ACC112 (cell line): Measurements from ENCODE around the gene HEPHL1.

Source experiments
- H2AFZ ChIP-seq: fragments of 200-600 bp; sonication (generic); one replicate; pipeline ENCODE4 v1.6.0; 2017; ENCODE audit warnings: antibody characterized with exemption, low read length; ENCODE audit not compliant: unreplicated experiment
- H3K27ac ChIP-seq: fragments of 200-600 bp; sonication (generic); 2 replicates; pipeline ENCODE4 v1.5.1; 2014; ENCODE audit warnings: low read depth, mild to moderate bottlenecking, antibody characterized with exemption, low read length, moderate library complexity
- H3K27me3 ChIP-seq: fragments of 200-600 bp; sonication (generic); 2 replicates; pipeline ENCODE4 v1.6.1; 2014; ENCODE audit warnings: mild to moderate bottlenecking, antibody characterized with exemption, low read length, moderate library complexity, mixed read lengths; ENCODE audit not compliant: insufficient read depth
- H3K36me3 ChIP-seq: fragments of 200-600 bp; sonication (generic); 2 replicates; pipeline ENCODE4 v1.6.1; 2016; ENCODE audit warnings: mild to moderate bottlenecking, antibody characterized with exemption, low read length, moderate library complexity, mixed read lengths; ENCODE audit not compliant: insufficient read depth
- H3K4me1 ChIP-seq: fragments of 200-600 bp; sonication (generic); one replicate; pipeline ENCODE4 v1.6.1; 2016; ENCODE audit warnings: low read length, mixed read lengths; ENCODE audit not compliant: insufficient read depth, unreplicated experiment, control insufficient read depth
- H3K4me3 ChIP-seq: fragments of 200-600 bp; sonication (generic); 2 replicates; pipeline ENCODE4 v1.5.1; 2014; ENCODE audit warnings: mild to moderate bottlenecking, low read depth, low read length
- H3K79me2 ChIP-seq: fragments of 200-600 bp; sonication (generic); one replicate; pipeline ENCODE4 v1.6.0; 2016; ENCODE audit warnings: low read length; ENCODE audit not compliant: control insufficient read depth, unreplicated experiment, insufficient read depth

HEPHL1 gene

DNA sequence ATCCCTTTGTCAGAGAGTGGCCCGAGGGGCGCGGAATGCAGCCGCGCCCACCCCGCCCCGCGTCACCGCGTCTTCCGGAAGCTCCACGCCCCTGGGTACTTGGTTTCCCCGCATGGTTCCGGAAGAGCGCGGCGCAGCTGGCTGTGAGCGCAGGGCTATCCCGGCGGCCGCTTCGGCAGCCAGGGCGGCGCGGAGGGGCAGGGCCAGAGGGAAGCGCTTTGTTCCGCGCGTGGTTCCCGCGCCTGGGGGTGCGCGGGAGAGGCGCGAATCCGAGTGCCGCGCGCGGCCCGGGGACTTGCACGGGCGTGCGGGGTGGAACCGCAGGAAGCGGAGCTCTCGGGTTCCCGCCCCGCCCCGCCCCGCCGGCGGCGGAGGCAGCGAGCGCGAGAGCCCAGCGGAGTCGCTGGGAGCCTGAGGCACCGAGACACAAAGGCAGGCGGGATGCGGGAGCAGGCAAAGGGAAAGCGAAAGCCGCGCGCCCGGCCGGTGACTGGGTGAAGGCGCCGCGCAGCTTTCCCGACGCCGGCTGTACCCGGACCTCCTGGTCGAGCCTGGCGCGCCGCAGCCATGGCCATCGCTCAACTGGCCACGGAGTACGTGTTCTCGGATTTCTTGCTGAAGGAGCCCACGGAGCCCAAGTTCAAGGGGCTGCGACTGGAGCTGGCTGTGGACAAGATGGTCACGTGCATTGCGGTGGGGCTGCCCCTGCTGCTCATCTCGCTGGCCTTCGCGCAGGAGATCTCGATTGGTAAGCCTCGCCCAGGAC is 107.8 kb downstream of the HEPHL1 start, which contains the start of gene PANX1:
PANX1 (plus strand) TSS at position 96 of the 766 bp plus-strand sequence; CDS start at position 568, 472 bp downstream.
- no peaks in the 10 kb centered on the region for H3K36me3 ChIP-seq
- H3K27me3 ChIP-seq = no peaks in the 10 kb centered on the region
- peak within 1 kb of the TSS; percentile 92 for H3K27ac ChIP-seq
- H3K79me2 ChIP-seq = peaks cover 65% of the 10 kb centered on the region
- H3K4me3 ChIP-seq = peak within 1 kb of the TSS; percentile 81
- H2AFZ ChIP-seq = peak within 1 kb of the TSS; percentile 71
- peaks cover 35% of the 10 kb centered on the region for H3K4me1 ChIP-seq

DNA sequence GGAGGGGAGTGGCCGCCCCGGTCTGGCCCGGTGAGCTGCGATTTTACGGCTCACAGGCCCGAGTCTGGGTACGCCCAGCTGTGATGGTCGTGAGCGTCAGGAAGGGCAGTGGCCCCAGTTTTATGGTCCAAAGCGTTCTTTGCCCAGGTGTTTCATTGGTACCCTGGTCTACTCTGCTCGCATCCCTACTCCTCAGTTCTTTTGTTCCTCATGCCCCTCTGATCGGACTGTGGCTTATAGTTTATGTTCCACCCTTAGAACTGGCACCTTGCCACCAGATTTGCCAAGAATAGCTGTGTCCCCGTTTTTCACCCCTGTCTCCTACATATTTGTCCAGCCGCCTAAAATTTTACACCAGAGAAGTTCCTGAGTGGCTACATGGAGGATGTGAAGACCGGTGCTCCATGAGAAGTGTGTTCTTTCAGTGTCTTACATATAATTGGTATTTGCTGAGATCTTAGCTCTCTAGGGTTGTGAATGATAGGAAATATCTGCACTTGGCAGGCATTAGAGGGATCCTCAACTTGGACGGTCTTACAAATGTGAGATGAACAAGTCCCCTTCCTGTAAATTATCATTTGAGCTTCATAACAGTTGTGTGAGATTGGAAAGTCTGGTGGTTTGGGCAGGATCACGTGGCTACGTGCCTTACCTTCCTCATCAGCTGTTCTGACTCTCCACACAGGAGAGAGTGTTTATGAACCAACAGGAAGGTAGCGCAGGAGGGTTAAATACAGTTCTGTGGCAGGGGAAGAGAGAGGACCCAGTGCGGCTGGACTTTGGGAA is 108.6 kb downstream of the HEPHL1 start:
- H3K4me1 ChIP-seq = peaks cover 43% of the 10 kb centered on the region
- H3K36me3 ChIP-seq = no peaks in the 10 kb centered on the region
- H3K79me2 ChIP-seq = peaks cover 73% of the 10 kb centered on the region
- H2AFZ ChIP-seq = peak overlapping the region; percentile 71
- H3K27me3 ChIP-seq = no peaks in the 10 kb centered on the region
- H3K27ac ChIP-seq = peak overlapping the region; percentile 92
- peak overlapping the region; percentile 81 for H3K4me3 ChIP-seq

DNA sequence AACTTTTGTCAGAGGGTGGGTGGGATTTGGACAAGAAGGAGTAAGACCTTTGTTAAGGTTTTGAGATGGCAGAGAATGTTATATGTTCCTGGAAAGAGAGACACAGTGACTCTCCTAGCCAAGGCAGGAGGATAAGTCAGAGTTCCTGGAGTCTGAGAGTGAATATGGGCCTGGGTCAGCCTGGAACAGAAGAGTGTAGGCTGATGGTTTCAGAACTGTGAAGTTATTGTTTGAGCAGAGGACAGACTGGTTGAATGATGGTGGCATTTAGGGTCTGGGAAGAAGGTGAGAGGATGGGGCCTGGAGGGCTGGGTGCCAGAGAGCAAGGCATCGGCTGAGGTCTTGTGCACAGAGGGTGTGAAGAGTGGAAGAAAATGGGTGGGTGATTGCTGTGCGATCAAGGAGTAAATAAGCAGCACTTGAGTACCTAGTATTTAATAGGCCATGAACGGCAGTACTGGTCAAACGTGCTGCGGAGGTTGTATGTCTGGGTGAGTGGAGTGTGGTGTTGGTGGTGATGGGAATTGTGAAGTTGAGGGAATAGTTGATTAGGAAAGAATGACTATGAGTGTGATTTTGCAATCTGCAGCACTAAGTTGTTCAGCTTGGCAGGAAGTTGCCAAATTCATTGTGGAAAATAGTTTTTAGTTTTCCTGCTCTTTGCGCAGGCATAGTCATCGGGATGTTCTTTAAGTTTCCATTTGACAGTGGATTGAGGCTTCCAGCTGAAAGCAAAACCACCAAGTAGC is 109.3 kb downstream of the HEPHL1 start:
- H3K36me3 ChIP-seq = no peaks in the 10 kb centered on the region
- H3K4me1 ChIP-seq = peaks cover 49% of the 10 kb centered on the region
- peak overlapping the region; percentile 81 for H3K4me3 ChIP-seq
- no peak overlapping the region for H2AFZ ChIP-seq
- peak overlapping the region; percentile 92 for H3K27ac ChIP-seq
- H3K27me3 ChIP-seq = no peaks in the 10 kb centered on the region
- H3K79me2 ChIP-seq = peaks cover 76% of the 10 kb centered on the region

DNA sequence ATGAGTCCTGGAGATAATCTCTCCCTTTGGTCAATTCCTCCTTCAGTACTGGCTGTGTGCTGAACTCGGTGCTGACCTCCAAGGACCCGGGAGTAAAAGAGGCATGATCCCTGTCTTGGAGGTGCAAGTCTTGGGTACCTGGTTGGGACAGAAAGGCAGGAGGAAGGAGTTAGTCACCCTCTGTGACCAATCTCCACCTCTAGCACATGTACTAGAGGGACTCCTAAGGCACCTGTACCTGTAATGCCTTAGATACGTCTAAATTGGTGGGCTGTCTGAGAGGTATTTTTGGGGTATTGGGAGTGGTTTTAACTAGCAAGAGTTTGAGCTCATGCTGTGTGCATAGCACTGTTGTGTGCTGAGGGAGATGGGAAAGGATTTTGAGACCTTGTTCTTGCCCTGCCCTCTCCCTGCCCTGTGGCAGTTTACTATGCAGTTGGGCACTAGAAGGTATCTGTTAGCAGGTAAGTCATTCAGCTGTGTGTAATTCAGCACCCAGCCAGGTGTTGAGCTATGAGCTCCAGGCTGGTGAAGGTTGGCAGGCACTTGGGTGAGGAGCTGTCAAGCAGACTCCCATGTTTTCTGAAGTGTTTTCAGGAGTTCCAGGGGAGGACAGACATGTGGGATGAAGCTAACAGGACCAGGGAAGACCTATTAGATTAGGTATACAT is 110.0 kb downstream of the HEPHL1 start:
- peak overlapping the region; percentile 81 for H3K4me3 ChIP-seq
- peak overlapping the region; percentile 92 for H3K27ac ChIP-seq
- peaks cover 53% of the 10 kb centered on the region for H3K4me1 ChIP-seq
- no peak overlapping the region for H2AFZ ChIP-seq
- H3K27me3 ChIP-seq = no peaks in the 10 kb centered on the region
- H3K36me3 ChIP-seq = no peaks in the 10 kb centered on the region
- peaks cover 76% of the 10 kb centered on the region for H3K79me2 ChIP-seq

DNA sequence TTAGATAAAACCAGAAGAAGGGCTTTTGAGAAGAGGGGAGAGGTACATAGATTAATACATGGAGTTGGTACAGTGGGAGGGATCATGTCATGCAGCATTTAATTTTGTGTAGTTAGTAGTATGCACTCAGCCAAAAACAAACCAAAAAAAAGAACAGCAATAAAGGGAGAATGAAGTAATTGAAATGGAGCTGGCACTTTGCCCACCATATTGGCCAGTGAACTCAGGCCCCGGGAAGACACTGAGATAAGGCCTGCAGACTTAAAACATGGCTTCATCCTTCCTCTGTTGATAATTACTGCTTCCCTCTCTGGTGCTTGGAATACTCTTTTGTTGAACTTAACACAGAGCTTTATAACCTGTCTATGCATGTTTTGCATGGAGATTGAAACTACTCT is 110.6 kb downstream of the HEPHL1 start:
- H3K4me3 ChIP-seq = peak overlapping the region; percentile 81
- H2AFZ ChIP-seq = no peak overlapping the region

DNA sequence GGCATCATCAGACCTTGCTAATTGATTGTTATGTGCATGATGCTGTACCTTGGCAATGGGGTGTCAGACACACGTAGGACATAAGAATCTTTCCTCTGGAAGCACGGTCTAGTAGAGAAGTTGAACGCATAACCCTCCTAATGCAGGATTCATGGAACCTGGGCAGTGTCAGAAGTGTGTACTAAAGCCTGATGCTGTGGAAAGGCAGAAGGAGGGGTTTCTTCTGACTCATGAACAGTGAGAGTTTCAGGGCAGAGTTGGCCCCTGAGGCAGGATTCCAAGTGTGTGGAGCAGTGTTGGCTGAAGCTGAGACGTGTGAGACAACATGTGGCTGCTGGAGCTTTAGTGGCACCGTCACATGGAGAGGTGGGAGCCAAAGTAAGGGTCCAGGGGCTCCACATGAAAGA is 111.0 kb downstream of the HEPHL1 start:
- Histone ChIP-seq H3K36me3 (no peaks in the 10 kb centered on the region), H3K79me2 (peaks cover 75% of the 10 kb centered on the region), H3K4me3 (peak overlapping the region; percentile 81), H3K27ac (peak overlapping the region; percentile 92), H3K4me1 (peaks cover 60% of the 10 kb centered on the region), H2AFZ (no peak overlapping the region), H3K27me3 (no peaks in the 10 kb centered on the region)

More for the DNA sequence above, 110.6 kb downstream of the HEPHL1 start:
- Histone ChIP-seq H3K79me2 (peaks cover 75% of the 10 kb centered on the region), H3K27ac (peak overlapping the region; percentile 92), H3K36me3 (no peaks in the 10 kb centered on the region), H3K4me1 (peaks cover 56% of the 10 kb centered on the region), H3K27me3 (no peaks in the 10 kb centered on the region)

DNA sequence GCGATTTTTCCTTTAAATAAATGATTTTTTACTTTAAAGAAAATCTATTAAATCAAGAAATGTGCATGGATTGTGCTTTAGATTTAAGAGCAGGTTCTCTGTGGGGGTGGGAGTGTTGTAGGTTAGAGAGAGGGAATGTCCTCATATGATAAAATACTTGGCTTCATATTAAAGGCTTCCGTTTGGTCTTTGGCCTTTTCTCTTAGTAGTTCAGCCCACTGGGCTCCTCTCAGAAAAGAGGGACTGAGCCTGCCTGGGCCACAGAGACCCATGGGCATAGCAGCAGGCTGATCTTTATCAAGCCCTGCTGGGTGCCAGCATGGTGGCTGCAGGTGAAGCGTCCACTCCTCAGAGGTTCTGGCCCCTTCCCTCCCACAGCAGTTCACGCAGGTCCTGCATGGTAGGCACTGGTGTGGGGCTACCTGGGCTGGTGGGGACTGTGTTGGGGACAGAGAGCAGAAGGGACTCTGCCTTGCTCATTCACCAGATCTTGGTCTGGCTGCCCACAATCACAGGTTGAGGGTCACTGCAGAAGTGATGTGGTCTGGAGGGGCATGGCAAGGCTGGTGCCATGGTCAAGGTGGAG is 111.8 kb downstream of the HEPHL1 start:
- peaks cover 57% of the 10 kb centered on the region for H3K4me1 ChIP-seq
- no peak overlapping the region for H3K4me3 ChIP-seq
- no peak overlapping the region for H2AFZ ChIP-seq
- no peak overlapping the region for H3K27ac ChIP-seq
- H3K27me3 ChIP-seq = no peaks in the 10 kb centered on the region
- H3K36me3 ChIP-seq = no peaks in the 10 kb centered on the region
- H3K79me2 ChIP-seq = peaks cover 74% of the 10 kb centered on the region

DNA sequence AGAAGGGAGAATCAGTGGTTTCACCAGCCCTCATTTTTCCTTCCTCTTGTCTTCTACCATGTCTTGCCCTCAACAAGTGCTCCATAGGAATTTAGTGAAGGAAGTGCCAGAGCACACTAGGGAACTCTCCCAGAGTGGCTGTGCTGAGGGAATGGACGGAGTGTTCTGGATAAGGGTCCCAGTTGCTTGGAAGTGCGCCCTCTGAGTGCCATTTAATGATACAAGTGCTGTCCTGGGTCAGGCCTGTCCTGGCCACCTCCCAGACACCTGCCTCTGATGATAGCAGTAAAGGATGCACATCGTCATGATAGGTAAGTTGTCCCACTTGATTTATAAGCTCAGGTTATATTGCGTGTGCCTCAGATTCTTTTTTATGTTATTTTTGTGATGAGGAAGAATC is 112.6 kb downstream of the HEPHL1 start:
- Histone ChIP-seq H3K27me3 (no peaks in the 10 kb centered on the region), H2AFZ (no peak overlapping the region), H3K36me3 (no peaks in the 10 kb centered on the region), H3K4me3 (no peak overlapping the region), H3K4me1 (peaks cover 58% of the 10 kb centered on the region), H3K27ac (no peak overlapping the region), H3K79me2 (peaks cover 77% of the 10 kb centered on the region)

DNA sequence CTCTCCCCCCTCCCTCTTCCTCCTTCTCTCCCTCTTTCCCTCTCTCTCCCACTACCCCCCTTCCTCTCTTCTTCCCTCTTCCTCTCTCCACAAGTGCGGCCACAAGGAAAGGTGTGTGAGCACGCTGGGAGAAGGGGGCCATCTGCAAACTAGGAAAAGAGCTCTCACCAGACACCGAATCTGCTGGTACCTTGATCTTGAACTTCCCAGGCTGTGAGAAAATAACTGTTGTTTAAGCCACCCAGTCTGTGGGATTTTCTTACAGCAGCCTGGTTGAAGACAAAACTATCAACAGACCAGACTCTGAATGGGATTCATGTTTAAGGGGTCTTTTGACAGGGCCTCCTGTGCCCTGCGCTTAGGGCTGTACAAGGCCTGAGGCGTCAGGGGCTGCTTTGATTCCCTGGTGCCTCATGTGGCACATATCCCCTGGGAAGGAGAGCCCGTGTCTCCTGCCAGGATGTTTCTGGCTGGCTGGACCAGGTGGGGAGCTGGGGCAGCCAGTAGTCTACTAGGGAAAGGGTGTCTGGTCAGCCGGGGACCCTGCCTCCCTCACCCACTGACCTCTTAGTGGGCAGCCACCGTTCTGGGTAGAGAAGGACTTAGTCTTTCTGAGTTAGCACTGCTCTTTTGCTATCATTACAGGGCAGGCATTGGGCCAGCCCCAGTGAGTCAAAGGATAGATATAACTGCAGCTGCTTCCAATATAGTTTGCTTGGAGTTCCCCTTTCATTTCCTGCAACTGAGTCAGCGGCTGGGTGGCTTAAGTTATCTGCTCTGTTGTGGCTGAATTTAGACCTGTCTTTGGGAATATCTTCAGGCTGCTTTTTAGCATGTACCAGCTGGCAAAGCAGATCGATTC is 113.7 kb downstream of the HEPHL1 start:
- no peaks in the 10 kb centered on the region for H3K36me3 ChIP-seq
- no peaks in the 10 kb centered on the region for H3K27me3 ChIP-seq
- H2AFZ ChIP-seq = no peak overlapping the region
- peaks cover 80% of the 10 kb centered on the region for H3K79me2 ChIP-seq
- peak overlapping the region; percentile 88 for H3K27ac ChIP-seq
- peaks cover 67% of the 10 kb centered on the region for H3K4me1 ChIP-seq
- H3K4me3 ChIP-seq = peak overlapping the region; percentile 68
